ENCODE results near the gene SMIM31. TPM values are rescaled to one million over a fixed set of nuclear protein-coding genes. Genes with fewer than 3 reads are reported as not detected.

The SMIM31 gene
- total and polyA plus RNA-seq, 9 of the 15 experiments (the other 6 are each of a cell fraction or from before 2014, with no cell fraction given) = not detected

- no peak for TF ChIP-seq ELK1 (CRISPR knock-in tag; IDR thresholded peaks at IDR 0.05)
- TF ChIP-seq SMAD3 (CRISPR knock-in tag; conservative IDR thresholded peaks at IDR 0.05) = no peak
- TF ChIP-seq, protein P1, sequence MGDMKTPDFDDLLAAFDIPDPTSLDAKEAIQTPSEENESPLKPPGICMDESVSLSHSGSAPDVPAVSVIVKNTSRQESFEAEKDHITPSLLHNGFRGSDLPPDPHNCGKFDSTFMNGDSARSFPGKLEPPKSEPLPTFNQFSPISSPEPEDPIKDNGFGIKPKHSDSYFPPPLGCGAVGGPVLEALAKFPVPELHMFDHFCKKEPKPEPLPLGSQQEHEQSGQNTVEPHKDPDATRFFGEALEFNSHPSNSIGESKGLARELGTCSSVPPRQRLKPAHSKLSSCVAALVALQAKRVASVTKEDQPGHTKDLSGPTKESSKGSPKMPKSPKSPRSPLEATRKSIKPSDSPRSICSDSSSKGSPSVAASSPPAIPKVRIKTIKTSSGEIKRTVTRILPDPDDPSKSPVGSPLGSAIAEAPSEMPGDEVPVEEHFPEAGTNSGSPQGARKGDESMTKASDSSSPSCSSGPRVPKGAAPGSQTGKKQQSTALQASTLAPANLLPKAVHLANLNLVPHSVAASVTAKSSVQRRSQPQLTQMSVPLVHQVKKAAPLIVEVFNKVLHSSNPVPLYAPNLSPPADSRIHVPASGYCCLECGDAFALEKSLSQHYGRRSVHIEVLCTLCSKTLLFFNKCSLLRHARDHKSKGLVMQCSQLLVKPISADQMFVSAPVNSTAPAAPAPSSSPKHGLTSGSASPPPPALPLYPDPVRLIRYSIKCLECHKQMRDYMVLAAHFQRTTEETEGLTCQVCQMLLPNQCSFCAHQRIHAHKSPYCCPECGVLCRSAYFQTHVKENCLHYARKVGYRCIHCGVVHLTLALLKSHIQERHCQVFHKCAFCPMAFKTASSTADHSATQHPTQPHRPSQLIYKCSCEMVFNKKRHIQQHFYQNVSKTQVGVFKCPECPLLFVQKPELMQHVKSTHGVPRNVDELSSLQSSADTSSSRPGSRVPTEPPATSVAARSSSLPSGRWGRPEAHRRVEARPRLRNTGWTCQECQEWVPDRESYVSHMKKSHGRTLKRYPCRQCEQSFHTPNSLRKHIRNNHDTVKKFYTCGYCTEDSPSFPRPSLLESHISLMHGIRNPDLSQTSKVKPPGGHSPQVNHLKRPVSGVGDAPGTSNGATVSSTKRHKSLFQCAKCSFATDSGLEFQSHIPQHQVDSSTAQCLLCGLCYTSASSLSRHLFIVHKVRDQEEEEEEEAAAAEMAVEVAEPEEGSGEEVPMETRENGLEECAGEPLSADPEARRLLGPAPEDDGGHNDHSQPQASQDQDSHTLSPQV (IDR thresholded peaks at IDR 0.05) = no peak
- TF ChIP-seq SNRNP70 (optimal IDR thresholded peaks at IDR 0.05; ENCODE audit: low read depth, low read length) = no peak
- no peak for TF ChIP-seq KDM2B (CRISPR knock-in tag; IDR thresholded peaks at IDR 0.05)
Measured at GRCh38 chr4:164807611-164808010, 53.7 kb downstream of the SMIM31 start (continued).

DNA sequence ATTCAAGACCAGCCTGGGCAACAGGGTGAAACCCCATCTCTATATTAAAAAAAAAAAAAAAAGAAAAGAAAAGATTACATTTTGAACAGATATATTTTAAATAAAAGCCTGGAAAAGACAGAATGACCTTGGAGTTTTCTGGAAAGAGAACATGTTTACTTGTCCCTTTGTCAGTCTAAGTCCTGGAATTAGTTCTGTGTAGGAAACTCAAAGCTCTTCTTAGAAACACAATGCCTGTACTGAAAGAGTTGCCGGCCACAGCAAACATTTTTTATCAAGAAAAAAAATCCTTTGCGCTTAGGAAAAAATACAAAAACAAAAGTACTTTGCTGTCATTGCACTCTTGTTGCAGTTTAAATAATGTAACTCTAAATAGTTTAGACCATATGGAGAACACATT is 59.6 kb downstream of the SMIM31 start:
- no TSS peak for BruUV-seq (replicated peaks)
- DNase-seq (ENCODE audit: extremely low read depth in 1 of 4, low spot score in 3 of 4) (no peak), ATAC-seq (no peak), FAIRE-seq (no peak)
- peaks cover 3% of the 10 kb centered on the region for H3K9me1 ChIP-seq (ENCODE audit: control insufficient read depth, insufficient read depth, low read length)
- no peak overlapping the region for H3K4me2 ChIP-seq (ENCODE audit: insufficient read depth, low read length)
- intact Hi-C loops (cut with micrococcal nuclease) (no loop called here), in situ Hi-C loops (cut with MboI) (no loop called here)
- no peaks in the 10 kb centered on the region for H3K4me1 ChIP-seq (replicated peaks in 1 of 2; ENCODE audit: control insufficient read depth in 2 of 2, insufficient read depth in 2 of 2, low read length in 2 of 2)
- 2% methylated on average over 2 of the region's 2 CpGs for WGBS (ENCODE audit: insufficient coverage, low coverage, missing lambda C conversion rate)
- CTCF ChIA-PET (ENCODE audit: low intra/inter-chr PET ratio) = no interaction called here
- no peaks in the 10 kb centered on the region for H3K79me2 ChIP-seq (ENCODE audit: control insufficient read depth, insufficient read depth, low read length)
- no peaks in the 10 kb centered on the region for H3K36me3 ChIP-seq (ENCODE audit: control insufficient read depth, insufficient read depth, low read length)
- H3K4me3 ChIP-seq = no peak overlapping the region
- POLR2A ChIA-PET = no interaction called here
- H3K9ac ChIP-seq (ENCODE audit: insufficient read depth in 1 of 2, low read depth in 2 of 2, low read length in 2 of 2) = no peak overlapping the region
- H3K27ac ChIP-seq (ENCODE audit: extremely low read depth, low read depth, low read length) = no peak overlapping the region
- H3K9me3 ChIP-seq (replicated peaks; ENCODE audit: control insufficient read depth, insufficient read depth, low read depth, low read length) = no peaks in the 10 kb centered on the region
- H2AFZ ChIP-seq (ENCODE audit: low read depth, low read length) = no peak overlapping the region
- no peaks in the 10 kb centered on the region; a peak in 1 of 5 replicates for H3K27me3 ChIP-seq (ENCODE audit: control insufficient read depth in 2 of 2, insufficient read depth in 2 of 2, low read length in 2 of 2)
- H4K20me1 ChIP-seq (replicated peaks; ENCODE audit: control insufficient read depth, insufficient read depth, low read length) = no peaks in the 10 kb centered on the region
- TF ChIP-seq SMARCC2 (IDR thresholded peaks at IDR 0.05; ENCODE audit: low read depth) (no peak), KAT2B (IDR thresholded peaks at IDR 0.05; ENCODE audit: low read depth, low read length) (no peak), BRD4 (IDR thresholded peaks at IDR 0.05) (no peak), ERF (CRISPR knock-in tag; IDR thresholded peaks at IDR 0.05) (no peak), SMARCA5 (IDR thresholded peaks at IDR 0.05) (no peak), ESRRB (CRISPR knock-in tag; IDR thresholded peaks at IDR 0.05; ENCODE audit: borderline replicate concordance) (no peak), NFRKB (IDR thresholded peaks at IDR 0.05; ENCODE audit: low read depth) (no peak), ZNF445 (CRISPR knock-in tag; IDR thresholded peaks at IDR 0.05; ENCODE audit: low read depth) (no peak), HOMEZ (CRISPR knock-in tag; IDR thresholded peaks at IDR 0.05) (no peak), ELF1 (tag; IDR thresholded peaks at IDR 0.05) (no peak)
